BE2C (cell line): Measurements from ENCODE around the gene SEPTIN1.

Experiments used
- DNase-seq: peaks from one replicate; pipeline ENCODE4 v3.0.0-alpha.2; 2020
- H3K27me3 ChIP-seq: fragments of 250-450 bp; sonication (Bioruptor Pico); 2 replicates; pipeline ENCODE4 v1.5.1; 2020; ENCODE audit warnings: mild to moderate bottlenecking
- H3K36me3 ChIP-seq: fragments of 250-450 bp; sonication (Bioruptor Pico); 2 replicates; pipeline ENCODE4 v1.5.1; 2020; ENCODE audit warnings: mild to moderate bottlenecking
- H3K4me1 ChIP-seq: fragments of 250-450 bp; sonication (Bioruptor Pico); 2 replicates; pipeline ENCODE4 v1.5.1; 2020
- H3K4me3 ChIP-seq: 2 replicates; pipeline ENCODE4 v1.5.1; 2011; ENCODE audit warnings: low read depth, low read length
- H3K9me3 ChIP-seq: fragments of 250-450 bp; sonication (Bioruptor Pico); 2 replicates; pipeline ENCODE4 v1.5.1; 2020
- CTCF ChIP-seq: IDR thresholded peaks from 2 replicates; pipeline ENCODE4 v1.5.1; 2012; ENCODE audit warnings: mild to moderate bottlenecking, low read depth, low read length

SEPTIN1 gene

GRCh38 chr16:30372038-30372712 lies 10.2 kb downstream of the SEPTIN1 start:
- H3K4me1 ChIP-seq, result peaks cover 7% of the 10 kb centered on the region
- no peaks in the 10 kb centered on the region for H3K9me3 ChIP-seq
- no peak for TF ChIP-seq CTCF
- H3K4me3 ChIP-seq, result no peak overlapping the region
- no peak for DNase-seq
- no peaks in the 10 kb centered on the region for H3K27me3 ChIP-seq
- H3K36me3 ChIP-seq, result no peaks in the 10 kb centered on the region

- H3K9me3 ChIP-seq, result no peaks in the 10 kb centered on the region
- H3K36me3 ChIP-seq, result no peaks in the 10 kb centered on the region
- H3K27me3 ChIP-seq, result no peaks in the 10 kb centered on the region
- no peak for DNase-seq
- peak overlapping the region; percentile 58 for H3K4me3 ChIP-seq
- TF ChIP-seq CTCF, result no peak
- H3K4me1 ChIP-seq, result peaks cover 6% of the 10 kb centered on the region
Observed at GRCh38 chr16:30371248-30371816, 11.0 kb downstream of the SEPTIN1 start.

GRCh38 chr16:30370456-30371247 lies 11.7 kb downstream of the SEPTIN1 start, which contains the start of gene TBC1D10B:
TBC1D10B (minus strand) TSS chr16:30370494; CDS start chr16:30370183, 311 bp downstream.
- DNase-seq, result peak; percentile 98
- H3K36me3 ChIP-seq, result peaks cover 2% of the 10 kb centered on the region
- peaks cover 6% of the 10 kb centered on the region for H3K4me1 ChIP-seq
- peak; percentile 47 for TF ChIP-seq CTCF
- H3K27me3 ChIP-seq, result no peaks in the 10 kb centered on the region
- H3K4me3 ChIP-seq, result peak within 1 kb of the TSS; percentile 90
- H3K9me3 ChIP-seq, result no peaks in the 10 kb centered on the region

GRCh38 chr16:30369938-30370455 lies 12.4 kb downstream of the SEPTIN1 start:
- Histone ChIP-seq H3K9me3 (no peaks in the 10 kb centered on the region), H3K27me3 (no peaks in the 10 kb centered on the region), H3K36me3 (peaks cover 8% of the 10 kb centered on the region), H3K4me1 (peaks cover 6% of the 10 kb centered on the region), H3K4me3 (peak overlapping the region; percentile 90)
- no peak for TF ChIP-seq CTCF
- DNase-seq, result no peak

- DNase-seq, result no peak
- H3K27me3 ChIP-seq, result no peaks in the 10 kb centered on the region
- TF ChIP-seq CTCF, result no peak
- H3K36me3 ChIP-seq, result peaks cover 15% of the 10 kb centered on the region
- peaks cover 6% of the 10 kb centered on the region for H3K4me1 ChIP-seq
- H3K9me3 ChIP-seq, result no peaks in the 10 kb centered on the region
- H3K4me3 ChIP-seq, result peak overlapping the region; percentile 90
Observed at GRCh38 chr16:30369091-30369937, 13.0 kb downstream of the SEPTIN1 start.
